Mesenchymal stem cell (in vitro differentiated cells and primary cell): ENCODE measurements around the gene TNPO3.

ENCODE experiments used
- DNase-seq: peaks from one replicate; pipeline ENCODE4 v3.0.0-alpha.2; 2013
- H2AFZ ChIP-seq: one replicate; pipeline ENCODE4 v1.6.1; 2013; ENCODE audit warnings: low read depth, mild to moderate bottlenecking, control low read depth, inconsistent platforms, low read length, moderate library complexity
- H2AK5ac ChIP-seq: 2 replicates; pipeline ENCODE4 v1.6.1; 2013; ENCODE audit warnings: low read length, moderate library complexity, mild to moderate bottlenecking, inconsistent platforms; ENCODE audit not compliant: severe bottlenecking
- H2BK120ac ChIP-seq: one replicate; pipeline ENCODE4 v1.6.1; 2013; ENCODE audit warnings: low read depth, mild to moderate bottlenecking, inconsistent platforms, low read length, moderate library complexity
- H2BK12ac ChIP-seq, 2 experiments: one replicate each; pipeline ENCODE4 v1.6.1; 2013; ENCODE audit warnings: inconsistent platforms in 2 of 2, low read length in 2 of 2, mild to moderate bottlenecking in 2 of 2, moderate library complexity in 2 of 2, control low read depth in 1 of 2
- H2BK15ac ChIP-seq: one replicate; pipeline ENCODE4 v1.6.1; 2013; ENCODE audit warnings: mild to moderate bottlenecking, low read depth, inconsistent platforms; ENCODE audit not compliant: poor library complexity, severe bottlenecking
- H2BK5ac ChIP-seq: 2 replicates; pipeline ENCODE4 v1.6.1; 2013; ENCODE audit warnings: low read depth, mild to moderate bottlenecking, low read length, control low read depth, inconsistent platforms; ENCODE audit not compliant: poor library complexity, severe bottlenecking
- H3K14ac ChIP-seq, 2 experiments: one replicate each; pipeline ENCODE4 v1.6.1; 2013; ENCODE audit warnings: inconsistent platforms in 2 of 2, low read length in 2 of 2, control low read depth in 1 of 2, mild to moderate bottlenecking in 1 of 2, moderate library complexity in 1 of 2
- H3K18ac ChIP-seq, 2 experiments: one replicate each; pipeline ENCODE4 v1.6.1; 2013; ENCODE audit warnings: inconsistent platforms in 2 of 2, low read length in 2 of 2, control low read depth in 1 of 2, low read depth in 1 of 2, mild to moderate bottlenecking in 1 of 2
- H3K23ac ChIP-seq, 2 experiments: one replicate each; pipeline ENCODE4 v1.6.1; 2013; ENCODE audit warnings: inconsistent platforms in 2 of 2, low read length in 2 of 2, mild to moderate bottlenecking in 2 of 2, moderate library complexity in 2 of 2, control low read depth in 1 of 2
- H3K27ac ChIP-seq: 2 replicates; pipeline ENCODE4 v1.5.1; 2013; ENCODE audit warnings: mild to moderate bottlenecking, moderate library complexity, low read length, control low read depth, inconsistent platforms; ENCODE audit not compliant: poor library complexity, severe bottlenecking
- H3K27me3 ChIP-seq, 2 experiments: 2 replicates each; pipeline versions ENCODE4 v1.6.1 to v1.7.0; 2013; ENCODE audit warnings: low read length in 2 of 2, mild to moderate bottlenecking in 2 of 2, moderate library complexity in 2 of 2, control low read depth in 1 of 2, inconsistent platforms in 1 of 2; ENCODE audit not compliant: control insufficient read depth in 1 of 2, insufficient read depth in 1 of 2
- H3K36me3 ChIP-seq, 2 experiments: 2 replicates each; pipeline versions ENCODE4 v1.6.1 to v1.7.0; 2013; ENCODE audit warnings: low read length in 2 of 2, control low read depth in 1 of 2, inconsistent platforms in 1 of 2, low read depth in 1 of 2, mild to moderate bottlenecking in 1 of 2; ENCODE audit not compliant: insufficient read depth in 2 of 2, control insufficient read depth in 1 of 2
- H3K4ac ChIP-seq, 2 experiments: one replicate each; pipeline ENCODE4 v1.6.1; 2013; ENCODE audit warnings: inconsistent platforms in 2 of 2, low read length in 2 of 2, mild to moderate bottlenecking in 2 of 2, moderate library complexity in 2 of 2, control low read depth in 1 of 2, low read depth in 1 of 2
- H3K4me1 ChIP-seq: 2 replicates; pipeline ENCODE4 v1.6.1; 2013; ENCODE audit warnings: low read depth, low read length, control low read depth; ENCODE audit not compliant: control insufficient read depth, insufficient read depth
- H3K4me2 ChIP-seq: 2 replicates; pipeline ENCODE4 v1.6.1; 2013; ENCODE audit warnings: low read length, mild to moderate bottlenecking, inconsistent platforms; ENCODE audit not compliant: poor library complexity, severe bottlenecking
- H3K4me3 ChIP-seq, 2 experiments: 2 replicates each; pipeline versions ENCODE4 v1.5.1 to v1.7.0; 2013; ENCODE audit warnings: low read length in 2 of 2, mild to moderate bottlenecking in 2 of 2, control low read depth in 1 of 2, low read depth in 1 of 2; ENCODE audit not compliant: insufficient read depth in 1 of 2
- H3K79me1 ChIP-seq: replicated peaks from 2 replicates; pipeline ENCODE4 v1.6.1; 2013; ENCODE audit warnings: mild to moderate bottlenecking, control low read depth, low read length, inconsistent platforms; ENCODE audit not compliant: poor library complexity, severe bottlenecking
- H3K9ac ChIP-seq: 2 replicates; pipeline ENCODE4 v1.7.0; 2013; ENCODE audit warnings: mild to moderate bottlenecking, low read length, moderate library complexity
- H3K9me3 ChIP-seq: 2 replicates; pipeline ENCODE4 v1.7.0; 2013; ENCODE audit warnings: mild to moderate bottlenecking, low read length; ENCODE audit not compliant: control insufficient read depth
- H4K8ac ChIP-seq: one replicate; pipeline ENCODE4 v1.6.1; 2013; ENCODE audit warnings: inconsistent platforms, mild to moderate bottlenecking, low read length, moderate library complexity
- H4K91ac ChIP-seq: one replicate; pipeline ENCODE4 v1.6.1; 2013; ENCODE audit warnings: mild to moderate bottlenecking, low read length, inconsistent platforms
- WGBS: methylation state at CpG from one replicate; pipeline ENCODE4 v1.1.7; 2013; ENCODE audit warnings: mixed read lengths; 5-methylcytosine and 5-hydroxymethylcytosine counted together

TNPO3 gene

DNA sequence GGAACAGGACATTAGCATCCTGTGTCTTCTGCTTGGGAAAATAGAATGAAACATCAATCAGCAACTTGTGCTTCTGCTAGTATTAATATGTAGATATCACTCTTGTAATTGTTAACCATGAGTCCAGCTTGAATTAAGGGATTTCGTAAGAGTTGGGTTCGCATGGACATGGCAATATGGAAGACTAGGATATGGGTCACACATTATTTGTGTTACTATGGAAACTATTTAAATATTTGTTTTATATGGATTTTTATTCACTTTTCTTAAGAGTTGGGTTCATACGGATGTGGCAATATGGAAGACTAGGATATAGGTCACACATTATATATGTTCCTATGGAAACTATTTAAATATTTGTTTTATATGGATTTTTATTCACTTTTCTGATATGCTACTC lies 24.5 kb downstream of the TNPO3 start:
- H3K27me3 ChIP-seq = no peaks in the 10 kb centered on the region
- no peak overlapping the region for H3K4me3 ChIP-seq
- no peak overlapping the region for H2AFZ ChIP-seq
- peaks cover 11 to 32% of the 10 kb centered on the region in 2 experiments for H3K36me3 ChIP-seq
- no peaks in the 10 kb centered on the region for H3K4me1 ChIP-seq
- H3K27ac ChIP-seq = no peak overlapping the region
- H3K79me1 ChIP-seq = peaks cover 10% of the 10 kb centered on the region
- no peak overlapping the region for H3K4me2 ChIP-seq
- no peak overlapping the region for H2BK12ac ChIP-seq
- no peak overlapping the region for H2BK5ac ChIP-seq
- H2BK120ac ChIP-seq = no peak overlapping the region
- no peak for DNase-seq
- H3K9ac ChIP-seq = no peak overlapping the region
- H3K4ac ChIP-seq = no peak overlapping the region
- no peak overlapping the region for H3K14ac ChIP-seq
- no peaks in the 10 kb centered on the region for H3K9me3 ChIP-seq
- no peak overlapping the region for H2AK5ac ChIP-seq
- no peak overlapping the region for H4K8ac ChIP-seq
- H2BK15ac ChIP-seq = no peak overlapping the region
- H3K23ac ChIP-seq = no peak overlapping the region
- no peak overlapping the region for H3K18ac ChIP-seq
- no peak overlapping the region for H4K91ac ChIP-seq
- no CpG with 5 or more reads among the region's 3 CpGs for WGBS

DNA sequence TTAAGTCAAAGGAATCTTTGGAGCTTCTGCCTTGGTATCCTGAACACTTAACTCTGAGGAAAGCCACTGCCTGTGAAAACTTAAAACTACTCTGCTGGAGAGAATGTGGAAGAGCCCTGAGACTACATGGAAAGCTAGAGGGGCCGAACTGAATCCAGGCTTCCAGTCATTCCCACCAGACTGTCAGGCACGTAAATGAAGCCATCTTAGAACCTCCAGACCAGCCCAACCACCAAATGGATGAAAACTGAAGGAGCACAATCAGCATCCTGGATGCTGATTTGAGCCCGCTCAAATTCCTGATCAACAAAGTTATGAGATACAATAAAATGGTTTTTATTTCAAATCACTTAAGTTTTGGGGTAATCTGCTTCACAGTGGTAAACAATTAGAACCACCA lies 30.8 kb downstream of the TNPO3 start:
- Histone ChIP-seq H3K27ac (no peak overlapping the region), H2BK15ac (no peak overlapping the region), H3K18ac (no peak overlapping the region), H2AFZ (no peak overlapping the region), H3K4me2 (no peak overlapping the region), H2BK5ac (no peak overlapping the region), H3K9me3 (no peaks in the 10 kb centered on the region), H2BK12ac (no peak overlapping the region), H2AK5ac (no peak overlapping the region), H3K27me3 (no peaks in the 10 kb centered on the region), H2BK120ac (no peak overlapping the region), H3K4ac (no peak overlapping the region), H3K14ac (no peak overlapping the region), H4K8ac (peak overlapping the region; percentile 55), H3K79me1 (peaks cover 11% of the 10 kb centered on the region), H3K4me1 (no peaks in the 10 kb centered on the region), H3K23ac (no peak overlapping the region), H3K4me3 (no peak overlapping the region), H3K9ac (no peak overlapping the region), H4K91ac (no peak overlapping the region), H3K36me3 (peaks cover 3 to 12% of the 10 kb centered on the region in 2 experiments)
- WGBS = 90% methylated on average over 2 of the region's 3 CpGs
- no peak for DNase-seq

DNA sequence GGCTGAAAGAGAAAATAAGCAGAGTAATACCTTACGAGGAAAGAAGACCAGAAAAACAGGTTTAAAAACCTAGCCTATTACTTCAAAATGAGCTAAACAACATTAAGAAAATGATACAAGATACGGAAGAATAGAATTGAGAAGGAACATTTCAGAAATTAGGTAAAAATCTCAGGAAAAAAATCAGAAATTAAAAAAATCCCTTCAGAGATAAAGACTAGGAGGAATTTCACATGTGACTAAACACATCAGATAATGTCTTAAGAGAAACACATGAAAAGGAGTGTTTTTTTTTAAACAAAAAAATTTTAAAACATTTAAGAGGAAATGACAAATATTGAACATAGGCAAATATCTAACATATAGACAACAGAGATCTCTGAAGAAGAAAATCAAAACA lies 33.3 kb downstream of the TNPO3 start:
- no peak overlapping the region for H3K4me2 ChIP-seq
- no peak overlapping the region for H2BK15ac ChIP-seq
- no peak overlapping the region for H3K14ac ChIP-seq
- no CpG with 5 or more reads among the region's 2 CpGs for WGBS
- no peak for DNase-seq
- H3K23ac ChIP-seq = no peak overlapping the region
- H3K4me1 ChIP-seq = no peaks in the 10 kb centered on the region
- no peak overlapping the region for H4K8ac ChIP-seq
- no peak overlapping the region for H3K4me3 ChIP-seq
- no peak overlapping the region for H2BK120ac ChIP-seq
- no peaks in the 10 kb centered on the region for H3K27me3 ChIP-seq
- H3K4ac ChIP-seq = no peak overlapping the region
- no peak overlapping the region for H3K9ac ChIP-seq
- peaks cover 11% of the 10 kb centered on the region for H3K79me1 ChIP-seq
- no peak overlapping the region for H3K18ac ChIP-seq
- no peak overlapping the region for H3K27ac ChIP-seq
- no peaks in the 10 kb centered on the region for H3K9me3 ChIP-seq
- H2AK5ac ChIP-seq = no peak overlapping the region
- no peak overlapping the region for H4K91ac ChIP-seq
- H2BK5ac ChIP-seq = no peak overlapping the region
- H2AFZ ChIP-seq = no peak overlapping the region
- peaks cover 0 to 12% of the 10 kb centered on the region in 2 experiments for H3K36me3 ChIP-seq
- H2BK12ac ChIP-seq = no peak overlapping the region

DNA sequence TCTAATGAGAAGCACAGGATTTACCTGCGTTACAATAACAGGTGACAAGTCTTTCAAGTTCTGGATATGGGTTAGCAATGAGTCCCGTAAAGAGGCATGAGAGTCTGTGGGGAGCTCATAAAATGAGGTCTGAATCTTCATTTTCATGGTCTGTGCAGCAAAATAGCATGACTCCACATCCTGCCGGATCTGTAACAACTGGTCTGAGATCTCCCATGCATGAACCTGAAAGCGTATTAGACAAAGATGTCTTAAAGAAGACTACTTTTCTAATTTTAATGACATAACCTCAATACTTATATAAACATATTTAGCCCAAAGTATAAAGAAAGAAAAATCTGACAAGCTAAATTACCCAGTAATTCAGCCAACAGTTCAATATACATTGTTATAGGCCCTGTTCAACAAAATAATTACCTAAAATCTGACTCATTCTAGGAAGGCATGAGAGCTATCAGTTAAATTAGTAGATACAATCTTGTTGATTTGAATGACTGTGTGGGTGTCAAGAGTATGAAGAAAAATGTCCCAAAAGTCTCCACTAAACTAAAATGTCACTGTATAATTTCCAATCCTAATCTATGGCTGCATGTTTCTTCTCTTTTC lies 36.9 kb downstream of the TNPO3 start:
- Histone ChIP-seq H3K18ac (no peak overlapping the region), H2BK120ac (no peak overlapping the region), H3K4ac (no peak overlapping the region), H4K8ac (no peak overlapping the region), H3K9me3 (no peaks in the 10 kb centered on the region), H3K4me1 (no peaks in the 10 kb centered on the region), H2BK12ac (no peak overlapping the region), H2AK5ac (no peak overlapping the region), H4K91ac (no peak overlapping the region), H3K9ac (no peak overlapping the region), H3K23ac (no peak overlapping the region), H2AFZ (no peak overlapping the region), H3K79me1 (peaks cover 6% of the 10 kb centered on the region), H3K14ac (no peak overlapping the region), H3K4me2 (no peak overlapping the region), H3K4me3 (no peak overlapping the region), H2BK15ac (no peak overlapping the region), H3K36me3 (peaks cover 11 to 44% of the 10 kb centered on the region in 2 experiments), H3K27me3 (no peaks in the 10 kb centered on the region), H2BK5ac (no peak overlapping the region), H3K27ac (no peak overlapping the region)
- 97% methylated on average over 4 of the region's 4 CpGs for WGBS
- DNase-seq = no peak
